Measurements from ENCODE around the gene MYO3B. TPM values are rescaled to one million over a fixed set of nuclear protein-coding genes. Genes with fewer than 3 reads are reported as not detected.

The MYO3B gene
- total RNA-seq, 1 experiment from 2014 or later = 0.09 TPM

- H3K36me3 Mint-ChIP-seq (ENCODE audit: insufficient read depth, unreplicated experiment) = no peaks in the 10 kb centered on the region
- no peak for DNase-seq
- CTCF ChIA-PET = no interaction called here
- Histone ChIP-seq H3K36me3 (ENCODE audit: control insufficient read depth, insufficient read depth, low read length) (no peaks in the 10 kb centered on the region), H3K4me3 (ENCODE audit: low read depth, low read length) (no peak overlapping the region), H3K4me1 (peaks cover 12% of the 10 kb centered on the region; the same call in 1 of the 2 replicates), H3K9me3 (no peaks in the 10 kb centered on the region), H3K27me3 (replicated peaks; ENCODE audit: control insufficient read depth, insufficient read depth, low read length) (no peaks in the 10 kb centered on the region)
- no peaks in the 10 kb centered on the region for H3K27me3 Mint-ChIP-seq (ENCODE audit: insufficient read depth, unreplicated experiment)
- no peak for TF ChIP-seq CTCF (IDR thresholded peaks at IDR 0.05; ENCODE audit: insufficient read depth in 1 of 2, low read depth in 1 of 2, low read length in 1 of 2, severe bottlenecking in 1 of 2, unreplicated experiment in 1 of 2)
- intact Hi-C loops (cut with micrococcal nuclease; ENCODE audit: unreplicated experiment) = loop anchor here (10.0 kb wide), 1 partner anchor 304 kb away; no protein-coding TSS in a partner anchor
- H3K27ac Mint-ChIP-seq (ENCODE audit: unreplicated experiment) = no peak overlapping the region
- H3K4me1 Mint-ChIP-seq (ENCODE audit: low read depth, unreplicated experiment) = peaks cover 31% of the 10 kb centered on the region
- H3K4me3 Mint-ChIP-seq (ENCODE audit: unreplicated experiment) = no peak overlapping the region
- no peaks in the 10 kb centered on the region for H3K9me3 Mint-ChIP-seq (ENCODE audit: unreplicated experiment)
- POLR2A ChIA-PET = no interaction called here
- no TSS peak for BruUV-seq (replicated peaks)
Observed at GRCh38 chr2:170238776-170239175, 60.8 kb downstream of the MYO3B start.

GRCh38 chr2:170240629-170241028 lies 62.7 kb downstream of the MYO3B start:
- no TSS peak for BruUV-seq (replicated peaks)
- Mint-ChIP-seq H3K27ac (ENCODE audit: unreplicated experiment) (no peak overlapping the region), H3K36me3 (ENCODE audit: insufficient read depth, unreplicated experiment) (no peaks in the 10 kb centered on the region), H3K4me1 (ENCODE audit: low read depth, unreplicated experiment) (peaks cover 31% of the 10 kb centered on the region), H3K4me3 (ENCODE audit: unreplicated experiment) (no peak overlapping the region), H3K27me3 (ENCODE audit: insufficient read depth, unreplicated experiment) (no peaks in the 10 kb centered on the region), H3K9me3 (ENCODE audit: unreplicated experiment) (no peaks in the 10 kb centered on the region)
- Histone ChIP-seq H3K4me1 (peaks cover 12% of the 10 kb centered on the region; the same call in 1 of the 2 replicates), H3K4me3 (ENCODE audit: low read depth, low read length) (no peak overlapping the region), H3K27me3 (replicated peaks; ENCODE audit: control insufficient read depth, insufficient read depth, low read length) (no peaks in the 10 kb centered on the region), H3K36me3 (ENCODE audit: control insufficient read depth, insufficient read depth, low read length) (no peaks in the 10 kb centered on the region), H3K9me3 (no peaks in the 10 kb centered on the region)
- DNase-seq = no peak
- CTCF ChIA-PET = no interaction called here
- intact Hi-C loops (cut with micrococcal nuclease; ENCODE audit: unreplicated experiment) = no loop called here
- no peak for TF ChIP-seq CTCF (IDR thresholded peaks at IDR 0.05; ENCODE audit: insufficient read depth in 1 of 2, low read depth in 1 of 2, low read length in 1 of 2, severe bottlenecking in 1 of 2, unreplicated experiment in 1 of 2)
- POLR2A ChIA-PET = interaction anchor here (0.7 kb wide), 1 partner anchor 123 kb away, joined by 3 read pairs; no protein-coding TSS in a partner anchor

GRCh38 chr2:170241756-170242155 lies 63.8 kb downstream of the MYO3B start:
- no peaks in the 10 kb centered on the region for H3K36me3 Mint-ChIP-seq (ENCODE audit: insufficient read depth, unreplicated experiment)
- intact Hi-C loops (cut with micrococcal nuclease; ENCODE audit: unreplicated experiment) = no loop called here
- CTCF ChIA-PET = interaction anchor here (0.7 kb wide), 1 partner anchor 145 kb away, joined by 4 read pairs; no protein-coding TSS in a partner anchor

More at GRCh38 chr2:170241756-170242155, 63.8 kb downstream of the MYO3B start:
- Mint-ChIP-seq H3K27ac (ENCODE audit: unreplicated experiment) (no peak overlapping the region), H3K4me3 (ENCODE audit: unreplicated experiment) (no peak overlapping the region), H3K4me1 (ENCODE audit: low read depth, unreplicated experiment) (peaks cover 30% of the 10 kb centered on the region), H3K27me3 (ENCODE audit: insufficient read depth, unreplicated experiment) (no peaks in the 10 kb centered on the region), H3K9me3 (ENCODE audit: unreplicated experiment) (no peaks in the 10 kb centered on the region)
- Histone ChIP-seq H3K36me3 (ENCODE audit: control insufficient read depth, insufficient read depth, low read length) (no peaks in the 10 kb centered on the region), H3K27me3 (replicated peaks; ENCODE audit: control insufficient read depth, insufficient read depth, low read length) (no peaks in the 10 kb centered on the region), H3K4me3 (ENCODE audit: low read depth, low read length) (no peak overlapping the region), H3K4me1 (peaks cover 5% of the 10 kb centered on the region; the same call in 1 of the 2 replicates), H3K9me3 (no peaks in the 10 kb centered on the region)
- no peak for DNase-seq
- TF ChIP-seq CTCF (IDR thresholded peaks at IDR 0.05; ENCODE audit: insufficient read depth in 1 of 2, low read depth in 1 of 2, low read length in 1 of 2, severe bottlenecking in 1 of 2, unreplicated experiment in 1 of 2) = no peak
- POLR2A ChIA-PET = no interaction called here
- no TSS peak for BruUV-seq (replicated peaks)

Measured in Caco-2 (cell line).